ENCODE results near the gene RPS6KB1. TPM values are rescaled to one million over a fixed set of nuclear protein-coding genes. Genes with fewer than 3 reads are reported as not detected.
"Not testable (repeated sequence)": the region's sequence is repeated elsewhere in the genome, so short reads cannot be mapped to it uniquely, and the experiment has no call there.

RPS6KB1 gene
- total RNA-seq, 6 experiments from 2014 or later, result 25.5 to 30.2 (median 27.9) TPM

DNA sequence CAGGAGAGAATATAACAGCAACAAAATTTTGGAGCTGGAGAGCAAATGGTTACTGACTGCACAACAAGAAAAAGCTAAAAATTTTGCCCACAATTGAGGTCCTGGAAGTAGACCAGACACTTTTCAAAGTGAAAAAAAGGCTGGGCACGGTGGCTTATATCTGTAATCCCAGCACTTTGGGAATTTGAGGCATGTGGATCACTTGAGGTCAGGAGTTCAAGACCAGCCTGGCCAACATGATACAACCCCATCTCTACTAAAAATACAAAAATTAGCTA, 23.0 kb upstream of the RPS6KB1 start:
- no peaks in the 10 kb centered on the region for H3K36me3 Mint-ChIP-seq (ENCODE audit: low read depth)

DNA sequence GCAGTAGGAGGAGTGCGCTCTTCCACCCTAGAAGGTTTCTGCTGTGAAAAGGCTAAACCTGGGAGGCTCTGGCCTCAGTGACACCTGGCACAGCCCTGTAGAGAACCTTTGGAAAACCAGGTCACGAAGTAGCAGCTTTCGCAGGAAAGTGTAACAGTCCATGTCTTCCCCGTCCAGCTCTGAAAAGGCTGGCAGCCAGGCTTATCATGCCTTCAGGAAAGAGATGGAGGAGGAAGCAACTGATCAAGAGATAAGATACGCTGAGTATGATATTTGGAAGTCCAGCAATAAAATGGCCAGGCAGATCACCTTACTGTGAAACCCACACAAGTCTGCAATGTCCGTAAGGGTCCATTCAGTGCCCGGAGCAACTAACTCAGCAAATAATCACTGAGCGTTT, 22.4 kb upstream of the RPS6KB1 start:
- no peak overlapping the region for H3K4me3 Mint-ChIP-seq
- H3K9me3 Mint-ChIP-seq, result no peaks in the 10 kb centered on the region
- no peaks in the 10 kb centered on the region for H3K36me3 Mint-ChIP-seq (ENCODE audit: low read depth)
- no peak for DNase-seq
- no peaks in the 10 kb centered on the region for H3K4me1 Mint-ChIP-seq (ENCODE audit: low read depth)
- TF ChIP-seq, protein P1, sequence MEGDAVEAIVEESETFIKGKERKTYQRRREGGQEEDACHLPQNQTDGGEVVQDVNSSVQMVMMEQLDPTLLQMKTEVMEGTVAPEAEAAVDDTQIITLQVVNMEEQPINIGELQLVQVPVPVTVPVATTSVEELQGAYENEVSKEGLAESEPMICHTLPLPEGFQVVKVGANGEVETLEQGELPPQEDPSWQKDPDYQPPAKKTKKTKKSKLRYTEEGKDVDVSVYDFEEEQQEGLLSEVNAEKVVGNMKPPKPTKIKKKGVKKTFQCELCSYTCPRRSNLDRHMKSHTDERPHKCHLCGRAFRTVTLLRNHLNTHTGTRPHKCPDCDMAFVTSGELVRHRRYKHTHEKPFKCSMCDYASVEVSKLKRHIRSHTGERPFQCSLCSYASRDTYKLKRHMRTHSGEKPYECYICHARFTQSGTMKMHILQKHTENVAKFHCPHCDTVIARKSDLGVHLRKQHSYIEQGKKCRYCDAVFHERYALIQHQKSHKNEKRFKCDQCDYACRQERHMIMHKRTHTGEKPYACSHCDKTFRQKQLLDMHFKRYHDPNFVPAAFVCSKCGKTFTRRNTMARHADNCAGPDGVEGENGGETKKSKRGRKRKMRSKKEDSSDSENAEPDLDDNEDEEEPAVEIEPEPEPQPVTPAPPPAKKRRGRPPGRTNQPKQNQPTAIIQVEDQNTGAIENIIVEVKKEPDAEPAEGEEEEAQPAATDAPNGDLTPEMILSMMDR (IDR thresholded peaks at IDR 0.05), result no peak
- no peak overlapping the region for H3K27ac Mint-ChIP-seq
- no peaks in the 10 kb centered on the region for H3K27me3 Mint-ChIP-seq (ENCODE audit: insufficient read depth)

More for the DNA sequence above, 23.0 kb upstream of the RPS6KB1 start:
- TF ChIP-seq, protein P1 (IDR thresholded peaks at IDR 0.05), result no peak
- no peak overlapping the region for H3K4me3 Mint-ChIP-seq
- H3K9me3 Mint-ChIP-seq, result no peaks in the 10 kb centered on the region
- H3K27me3 Mint-ChIP-seq (ENCODE audit: insufficient read depth), result no peaks in the 10 kb centered on the region
- H3K4me1 Mint-ChIP-seq (ENCODE audit: low read depth), result no peaks in the 10 kb centered on the region
- no peak overlapping the region for H3K27ac Mint-ChIP-seq
- DNase-seq, result no peak

DNA sequence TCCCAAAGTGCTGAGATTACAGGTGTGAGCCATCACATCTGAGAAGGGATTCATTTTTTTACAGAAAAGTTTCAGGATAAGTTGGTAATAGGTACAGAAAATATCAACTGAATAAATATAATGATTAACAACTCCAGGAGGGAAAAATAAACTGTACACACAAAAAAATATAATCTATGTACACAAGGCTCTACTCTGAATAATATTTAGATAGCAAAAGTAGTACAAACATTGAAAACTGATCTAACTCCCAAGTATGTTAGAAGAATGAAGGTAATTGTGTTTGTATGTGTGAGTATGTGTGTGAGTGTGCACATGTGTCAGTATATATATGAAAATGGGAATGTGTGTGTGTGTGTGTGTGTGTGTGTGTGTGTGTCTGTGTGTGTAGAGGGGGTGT, 20.6 kb upstream of the RPS6KB1 start:
- DNase-seq, result no peak
- H3K36me3 Mint-ChIP-seq (ENCODE audit: low read depth), result no peaks in the 10 kb centered on the region; the same call in 1 of the 2 replicates
- no peaks in the 10 kb centered on the region for H3K4me1 Mint-ChIP-seq (ENCODE audit: low read depth)
- TF ChIP-seq, protein P1 (IDR thresholded peaks at IDR 0.05), result no peak
- no peak overlapping the region for H3K4me3 Mint-ChIP-seq
- no peak overlapping the region for H3K27ac Mint-ChIP-seq
- no peaks in the 10 kb centered on the region for H3K9me3 Mint-ChIP-seq
- H3K27me3 Mint-ChIP-seq (ENCODE audit: insufficient read depth), result no peaks in the 10 kb centered on the region

DNA sequence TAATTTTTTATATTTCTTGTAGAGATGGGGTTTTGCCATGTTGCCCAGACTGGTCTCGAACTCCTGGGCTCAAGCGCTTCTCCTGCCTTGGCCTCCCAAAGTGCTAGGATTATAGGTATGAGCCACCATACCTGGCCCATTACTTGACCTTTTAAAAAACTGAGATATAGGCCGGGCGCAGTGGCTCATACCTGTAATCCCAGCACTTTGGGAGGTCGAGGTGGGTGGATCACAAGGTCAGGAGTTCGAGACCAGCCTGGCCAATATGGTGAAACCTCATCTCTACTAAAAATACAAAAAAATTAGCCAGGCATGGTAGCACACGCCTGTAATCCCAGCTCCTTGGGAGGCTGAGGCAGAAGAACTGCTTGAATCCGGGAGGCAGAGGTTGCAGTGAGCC, 19.5 kb upstream of the RPS6KB1 start:
- DNase-seq; H3K9me3 Mint-ChIP-seq; H3K4me1 Mint-ChIP-seq (ENCODE audit: low read depth); H3K4me3 Mint-ChIP-seq; H3K27me3 Mint-ChIP-seq (ENCODE audit: insufficient read depth); H3K27ac Mint-ChIP-seq; H3K36me3 Mint-ChIP-seq (ENCODE audit: low read depth): not testable (repeated sequence)

DNA sequence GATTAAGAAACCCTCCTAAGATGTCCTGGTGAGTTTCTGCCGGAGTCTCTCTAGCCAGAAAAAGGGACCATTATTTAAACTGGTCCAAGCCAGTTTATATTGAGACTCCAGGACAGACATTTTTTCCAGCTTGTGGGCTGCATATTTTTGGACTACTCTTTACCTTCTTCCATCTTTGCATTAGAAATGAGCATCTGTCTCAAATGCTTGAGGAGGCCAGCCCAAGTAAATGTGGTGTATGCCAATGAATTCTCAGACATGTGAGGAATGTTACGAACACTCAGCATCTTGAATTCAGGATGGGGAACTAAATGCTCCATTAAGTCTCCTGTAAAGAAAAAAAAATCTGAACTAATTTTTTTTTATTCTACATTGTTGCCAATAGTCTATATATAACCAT, 18.5 kb upstream of the RPS6KB1 start:
- TF ChIP-seq, protein P1 (IDR thresholded peaks at IDR 0.05), result no peak
- Mint-ChIP-seq H3K36me3 (ENCODE audit: low read depth) (peaks cover 8% of the 10 kb centered on the region), H3K27me3 (ENCODE audit: insufficient read depth) (no peaks in the 10 kb centered on the region), H3K9me3 (no peaks in the 10 kb centered on the region), H3K4me1 (ENCODE audit: low read depth) (no peaks in the 10 kb centered on the region), H3K4me3 (no peak overlapping the region), H3K27ac (no peak overlapping the region)
- no peak for DNase-seq

DNA sequence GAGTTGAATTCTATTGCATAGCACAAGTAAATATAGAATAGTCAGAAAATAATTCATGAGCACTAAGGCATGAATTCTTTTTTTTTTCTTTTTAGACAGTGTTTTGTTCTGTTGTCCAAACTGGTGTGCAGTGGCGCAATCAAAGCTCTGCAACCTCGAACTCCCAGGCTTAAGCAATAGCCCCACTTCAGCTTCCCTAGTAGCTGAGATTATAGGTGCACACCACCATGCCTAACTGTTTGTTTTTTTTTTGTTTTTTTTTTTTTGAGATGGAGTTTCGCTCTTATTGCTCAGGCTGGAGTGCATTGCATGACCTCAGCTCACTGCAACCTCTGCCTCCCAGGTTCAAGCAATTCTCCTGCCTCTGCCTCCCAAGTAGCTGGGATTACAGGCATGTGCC, 16.8 kb upstream of the RPS6KB1 start:
- H3K4me1 Mint-ChIP-seq (ENCODE audit: low read depth), result no peaks in the 10 kb centered on the region
- no peak for DNase-seq
- H3K27me3 Mint-ChIP-seq (ENCODE audit: insufficient read depth), result no peaks in the 10 kb centered on the region
- no peak overlapping the region for H3K27ac Mint-ChIP-seq
- TF ChIP-seq, protein P1 (IDR thresholded peaks at IDR 0.05), result no peak
- H3K9me3 Mint-ChIP-seq, result no peaks in the 10 kb centered on the region
- peaks cover 8% of the 10 kb centered on the region for H3K36me3 Mint-ChIP-seq (ENCODE audit: low read depth)
- H3K4me3 Mint-ChIP-seq, result no peak overlapping the region
